Lower lobe of right lung (tissue), 2 donors: ENCODE measurements around the gene GTF3C2. TPM values are rescaled to one million over a fixed set of nuclear protein-coding genes. Genes with fewer than 3 reads are reported as not detected.

Experiments used
- ATAC-seq, 2 donors: fragments of 200-7000 bp; cut with Tn5 transposase; one replicate each; pipeline ENCODE4 v1.9.1; 2020 to 2022; ENCODE audit warnings: mild to moderate bottlenecking in 2 of 2, moderate library complexity in 2 of 2
- DNase-seq: peaks from one replicate; pipeline ENCODE4 v3.0.0-alpha.2; 2020
- H3K27ac ChIP-seq: fragments of 200-600 bp; one replicate; pipeline ENCODE4 v1.8.0; 2022
- H3K27me3 ChIP-seq: fragments of 200-600 bp; one replicate; pipeline ENCODE4 v1.8.0; 2022; ENCODE audit warnings: low read depth
- H3K36me3 ChIP-seq: fragments of 200-600 bp; one replicate; pipeline ENCODE4 v1.8.0; 2022; ENCODE audit warnings: mild to moderate bottlenecking
- H3K4me1 ChIP-seq: fragments of 200-600 bp; one replicate; pipeline ENCODE4 v1.8.0; 2022
- H3K4me3 ChIP-seq: fragments of 200-600 bp; one replicate; pipeline ENCODE4 v1.8.0; 2022; ENCODE audit warnings: mild to moderate bottlenecking
- H3K9me3 ChIP-seq: fragments of 200-600 bp; one replicate; pipeline ENCODE4 v1.8.0; 2022
- CTCF ChIP-seq: fragments of 200-600 bp; IDR thresholded peaks from one replicate; pipeline ENCODE4 v1.8.0; 2022; ENCODE audit warnings: antibody characterized with exemption, mild to moderate bottlenecking
- intact Hi-C: fragments of 100-400 bp; cut with DNase I; formaldehyde crosslinking; loops from one replicate; pipeline ENCODE4 v1.11.0; 2022
- total RNA-seq: library from RNA; stranded (reverse); fragmentation: NEBNext Ultra II Directional; extraction: Animal tissue kit (Norgen Biotek cat#: 25700); gene quantifications from one replicate; pipeline ENCODE4 v1.2.1, GENCODE V29; 2021
- donor health status: DM: no; HTN: yes; CAD: no; lungs with severe emphysema.

GTF3C2 gene
- total RNA-seq, 1 donor from 2014 or later: 56.4 TPM

- intact Hi-C loops: no loop called here
- no peak for ATAC-seq
Observed at GRCh38 chr2:27280826-27281225, 75.7 kb downstream of the GTF3C2 start.

GRCh38 chr2:27278010-27278409 is 78.6 kb downstream of the GTF3C2 start:
- no peaks in the 10 kb centered on the region for H3K9me3 ChIP-seq
- TF ChIP-seq CTCF: no peak
- H3K4me3 ChIP-seq: no peak overlapping the region
- no peaks in the 10 kb centered on the region for H3K36me3 ChIP-seq
- peaks cover 4% of the 10 kb centered on the region for H3K27me3 ChIP-seq
- no peak overlapping the region for H3K27ac ChIP-seq
- DNase-seq (no peak), ATAC-seq (no peak)
- H3K4me1 ChIP-seq: peaks cover 8% of the 10 kb centered on the region
- intact Hi-C loops: no loop called here

More at GRCh38 chr2:27280826-27281225, 75.7 kb downstream of the GTF3C2 start:
- peaks cover 8% of the 10 kb centered on the region for H3K4me1 ChIP-seq
- no peak for TF ChIP-seq CTCF
- DNase-seq: no peak
- H3K9me3 ChIP-seq: no peaks in the 10 kb centered on the region
- H3K4me3 ChIP-seq: no peak overlapping the region
- no peak overlapping the region for H3K27ac ChIP-seq
- H3K36me3 ChIP-seq: no peaks in the 10 kb centered on the region
- peaks cover 10% of the 10 kb centered on the region for H3K27me3 ChIP-seq

Other genes with a start within 250 kb of the GTF3C2 start
- gene CGREF1, start 237.6 kb downstream of the GTF3C2 start, total RNA-seq: 0.74 TPM
- 0.21 TPM for gene ABHD1, start 232.9 kb downstream of the GTF3C2 start, total RNA-seq
- 37.7 TPM for gene PREB, start 222.1 kb downstream of the GTF3C2 start, total RNA-seq
- not detected for gene PRR30, start 217.4 kb downstream of the GTF3C2 start, total RNA-seq
- 1.2 TPM for gene TCF23, start 207.8 kb downstream of the GTF3C2 start, total RNA-seq
- 102 TPM for gene ATRAID, start 144.7 kb downstream of the GTF3C2 start, total RNA-seq
- 20.8 TPM for gene SLC5A6, start 144.5 kb downstream of the GTF3C2 start, total RNA-seq
- gene CAD, start 139.4 kb downstream of the GTF3C2 start, total RNA-seq: 28.8 TPM
- 0.80 TPM for gene SLC30A3, start 93.7 kb downstream of the GTF3C2 start, total RNA-seq
- not detected for gene DNAJC5G, start 81.3 kb downstream of the GTF3C2 start, total RNA-seq
- not detected for gene TRIM54, start 74.3 kb downstream of the GTF3C2 start, total RNA-seq
- 4.0 TPM for gene UCN, start 48.3 kb downstream of the GTF3C2 start, total RNA-seq
- 79.2 TPM for gene MPV17, start 33.7 kb downstream of the GTF3C2 start, total RNA-seq
- 32.9 TPM for gene EIF2B4, start 13.6 kb upstream of the GTF3C2 start, total RNA-seq
- 107 TPM for gene SNX17, start 13.9 kb upstream of the GTF3C2 start, total RNA-seq
- 13.9 TPM for gene ZNF513, start 24.0 kb upstream of the GTF3C2 start, total RNA-seq
- 52.0 TPM for gene PPM1G, start 52.8 kb upstream of the GTF3C2 start, total RNA-seq
- gene NRBP1, start 71.9 kb upstream of the GTF3C2 start, total RNA-seq: 66.5 TPM
- 18.8 TPM for gene KRTCAP3, start 85.6 kb upstream of the GTF3C2 start, total RNA-seq
- 38.1 TPM for gene IFT172, start 133.0 kb upstream of the GTF3C2 start, total RNA-seq
- 1.6 TPM for gene FNDC4, start 138.4 kb upstream of the GTF3C2 start, total RNA-seq
- gene GCKR, start 140.1 kb upstream of the GTF3C2 start, total RNA-seq: 0.44 TPM
- 29.5 TPM for gene ZNF512, start 226.3 kb upstream of the GTF3C2 start, total RNA-seq